ENCODE data around the gene NOTCH1.

GRCh38 chr9:136543830-136544547, 1.9 kb downstream of the NOTCH1 start:
- TF ChIP-seq CTCF (IDR thresholded peaks at IDR 0.05) (no peak), POLR2A (IDR thresholded peaks at IDR 0.05) (no peak), POLR2AphosphoS5 (IDR thresholded peaks at IDR 0.05) (peak; percentile 3), EP300 (IDR thresholded peaks at IDR 0.05) (no peak)

Data from gastroesophageal sphincter (tissue), 3 donors.